Measurements from ENCODE around the gene AHCYL2. TPM values are rescaled to one million over a fixed set of nuclear protein-coding genes. Genes with fewer than 3 reads are reported as not detected.

Gene AHCYL2
- total RNA-seq, 1 experiment from 2014 or later: 23.2 TPM

- Histone ChIP-seq H2BK5ac (ENCODE audit: insufficient read length, low read length) (no peak overlapping the region), H3K9me3 (ENCODE audit: control insufficient read depth, low read depth, low read length) (no peaks in the 10 kb centered on the region), H4K91ac (ENCODE audit: insufficient read length, low read depth, low read length) (no peak overlapping the region), H3K23ac (ENCODE audit: insufficient read length, low read depth, low read length) (no peak overlapping the region), H3K18ac (ENCODE audit: insufficient read length, low read depth, low read length) (no peak overlapping the region), H3K9ac (ENCODE audit: extremely low read depth, insufficient read length, low read length) (no peak overlapping the region), H3K4me2 (ENCODE audit: insufficient read depth, insufficient read length, low read length) (no peak overlapping the region), H4K5ac (ENCODE audit: insufficient read length, low read depth, low read length) (no peak overlapping the region), H4K20me1 (ENCODE audit: control insufficient read depth, insufficient read depth, insufficient read length) (no peaks in the 10 kb centered on the region), H3K14ac (ENCODE audit: insufficient read depth, low read length) (no peak overlapping the region), H3K23me2 (ENCODE audit: insufficient read length, low read depth, low read length, poor library complexity, severe bottlenecking) (peaks cover 17% of the 10 kb centered on the region), H2AK5ac (ENCODE audit: insufficient read length, low read length) (no peak overlapping the region), H3K27me3 (ENCODE audit: insufficient read depth, low read length) (no peaks in the 10 kb centered on the region; the same call in 1 of the 2 replicates), H3K56ac (ENCODE audit: insufficient read length, low read depth, low read length) (no peak overlapping the region), H2AFZ (ENCODE audit: low read length) (no peak overlapping the region), H3K4me1 (ENCODE audit: insufficient read depth, low read length) (0 out of 2 replicates have a peak, but pooled peaks cover 4% of the 10 kb centered on the region), H3K4ac (ENCODE audit: low read depth, low read length) (no peak overlapping the region), H4K8ac (replicated peaks; ENCODE audit: insufficient read length, low read depth, low read length) (no peak overlapping the region), H3K79me2 (ENCODE audit: insufficient read depth, low read length) (no peaks in the 10 kb centered on the region), H2BK12ac (ENCODE audit: insufficient read length, low read depth, low read length) (no peak overlapping the region), H2BK15ac (ENCODE audit: low read depth, low read length) (no peak overlapping the region), H3T11ph (ENCODE audit: low read length) (no peak overlapping the region), H2BK20ac (ENCODE audit: low read depth, low read length, poor library complexity, severe bottlenecking) (no peak overlapping the region), H2BK120ac (ENCODE audit: low read depth, low read length, poor library complexity, severe bottlenecking) (no peak overlapping the region), H3K27ac (ENCODE audit: insufficient read length, low read depth, low read length) (no peak overlapping the region), H3K79me1 (ENCODE audit: insufficient read depth, low read depth, low read length, poor library complexity, severe bottlenecking) (no peaks in the 10 kb centered on the region)
- peaks cover 0 to 9% (median 5%) of the 10 kb centered on the region in 3 experiments; a peak in 2 of 7 replicates for H3K36me3 Mint-ChIP-seq (ENCODE audit: insufficient read depth in 1 of 3, low read depth in 3 of 3)
- 0 out of 5 replicates have a peak overlapping the region, but pooled peaks of 1 of the 2 experiments have one; percentile 9 for H3K4me3 Mint-ChIP-seq
- TF ChIP-seq CTCF (conservative IDR thresholded peaks at IDR 0.05): no peak
- no CpG with 5 or more reads among the region's 5 CpGs for WGBS (ENCODE audit: extremely low coverage, insufficient read length, low lambda C conversion rate)
- H3K9me3 Mint-ChIP-seq: no peaks in the 10 kb centered on the region
- no peak overlapping the region for H3K27ac Mint-ChIP-seq
- no peak for DNase-seq
- peaks cover 32% of the 10 kb centered on the region for H3K27me3 Mint-ChIP-seq (ENCODE audit: low read depth)
- H3K4me1 Mint-ChIP-seq: peaks cover 26 to 31% of the 10 kb centered on the region in 2 experiments
These were observed 211.6 kb downstream of the AHCYL2 start for GRCh38 chr7:129436335-129436923.

Data from H9 (cell line).